ENCODE measurements around the gene MOB3B. TPM values are rescaled to one million over a fixed set of nuclear protein-coding genes. Genes with fewer than 3 reads are reported as not detected.

MOB3B gene
- total RNA-seq, 1 donor = under 0.01 TPM

- H3K27me3 ChIP-seq (ENCODE audit: insufficient read depth, low read length) = no peaks in the 10 kb centered on the region
- H3K27ac ChIP-seq (ENCODE audit: low read depth, low read length) = no peak overlapping the region
- no peak overlapping the region for H3K4me2 ChIP-seq (ENCODE audit: insufficient read depth, low read length)
- H4K20me1 ChIP-seq (ENCODE audit: insufficient read depth, low read length) = no peaks in the 10 kb centered on the region
- TF ChIP-seq CTCF (IDR thresholded peaks at IDR 0.05; ENCODE audit: extremely low read depth, low read depth, low read length) = no peak
- no peaks in the 10 kb centered on the region for H3K36me3 ChIP-seq (ENCODE audit: insufficient read depth, low read length)
- H3K79me2 ChIP-seq (ENCODE audit: insufficient read depth, low read length) = no peaks in the 10 kb centered on the region
- no peak overlapping the region for H3K4me3 ChIP-seq (ENCODE audit: insufficient read depth, low read length)
- H3K9me3 ChIP-seq (ENCODE audit: low read depth, low read length) = no peaks in the 10 kb centered on the region
- H2AFZ ChIP-seq (ENCODE audit: low read length) = no peak overlapping the region
- H3K4me1 ChIP-seq (ENCODE audit: insufficient read depth, low read length) = no peaks in the 10 kb centered on the region
- no peak for DNase-seq (ENCODE audit: insufficient read length, low spot score, missing footprints)
Measured at GRCh38 chr9:27489087-27489876, 40.3 kb downstream of the MOB3B start.

GRCh38 chr9:27487927-27488326 lies 41.7 kb downstream of the MOB3B start:
- H3K4me3 ChIP-seq (ENCODE audit: insufficient read depth, low read length) = no peak overlapping the region
- DNase-seq (ENCODE audit: insufficient read length, low spot score, missing footprints) = no peak
- TF ChIP-seq CTCF (IDR thresholded peaks at IDR 0.05; ENCODE audit: extremely low read depth, low read depth, low read length) = no peak
- H2AFZ ChIP-seq (ENCODE audit: low read length) = no peak overlapping the region
- no peaks in the 10 kb centered on the region for H3K79me2 ChIP-seq (ENCODE audit: insufficient read depth, low read length)
- H3K4me2 ChIP-seq (ENCODE audit: insufficient read depth, low read length) = no peak overlapping the region
- H3K27me3 ChIP-seq (ENCODE audit: insufficient read depth, low read length) = no peaks in the 10 kb centered on the region
- no peaks in the 10 kb centered on the region for H3K9me3 ChIP-seq (ENCODE audit: low read depth, low read length)
- no peaks in the 10 kb centered on the region for H3K36me3 ChIP-seq (ENCODE audit: insufficient read depth, low read length)
- H3K27ac ChIP-seq (ENCODE audit: low read depth, low read length) = no peak overlapping the region
- no peaks in the 10 kb centered on the region for H3K4me1 ChIP-seq (ENCODE audit: insufficient read depth, low read length)
- H4K20me1 ChIP-seq (ENCODE audit: insufficient read depth, low read length) = no peaks in the 10 kb centered on the region

- H2AFZ ChIP-seq (ENCODE audit: low read length) = no peak overlapping the region
- TF ChIP-seq CTCF (IDR thresholded peaks at IDR 0.05; ENCODE audit: extremely low read depth, low read depth, low read length) = no peak
- no peaks in the 10 kb centered on the region for H3K27me3 ChIP-seq (ENCODE audit: insufficient read depth, low read length)
- H3K4me1 ChIP-seq (ENCODE audit: insufficient read depth, low read length) = no peaks in the 10 kb centered on the region
- no peak for DNase-seq (ENCODE audit: insufficient read length, low spot score, missing footprints)
- no peak overlapping the region for H3K27ac ChIP-seq (ENCODE audit: low read depth, low read length)
- H3K4me3 ChIP-seq (ENCODE audit: insufficient read depth, low read length) = no peak overlapping the region
- H3K4me2 ChIP-seq (ENCODE audit: insufficient read depth, low read length) = no peak overlapping the region
- H3K36me3 ChIP-seq (ENCODE audit: insufficient read depth, low read length) = no peaks in the 10 kb centered on the region
- no peaks in the 10 kb centered on the region for H3K79me2 ChIP-seq (ENCODE audit: insufficient read depth, low read length)
- H3K9me3 ChIP-seq (ENCODE audit: low read depth, low read length) = no peaks in the 10 kb centered on the region
- no peaks in the 10 kb centered on the region for H4K20me1 ChIP-seq (ENCODE audit: insufficient read depth, low read length)
Measured at GRCh38 chr9:27487128-27487640, 42.4 kb downstream of the MOB3B start.

DNA sequence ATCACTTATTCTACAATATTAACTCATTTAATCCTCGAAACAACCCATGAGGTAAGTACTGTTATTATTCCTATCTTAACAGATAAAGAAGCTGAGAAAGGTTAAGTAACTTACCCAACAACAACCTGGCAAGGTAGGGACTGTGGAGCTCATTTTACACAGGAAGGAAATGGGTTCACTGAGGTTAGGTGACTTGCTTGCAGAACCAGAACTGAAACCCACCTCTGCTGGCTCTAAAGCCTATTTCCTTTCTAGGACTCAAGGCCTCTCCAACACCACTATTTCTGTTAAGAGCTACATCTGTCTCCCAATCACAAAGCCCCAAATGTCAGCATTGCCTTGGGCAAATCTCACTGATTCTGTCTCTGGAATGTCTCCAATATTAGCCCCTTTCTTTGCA lies 44.5 kb downstream of the MOB3B start:
- no peaks in the 10 kb centered on the region for H4K20me1 ChIP-seq (ENCODE audit: insufficient read depth, low read length)
- no peaks in the 10 kb centered on the region for H3K4me1 ChIP-seq (ENCODE audit: insufficient read depth, low read length)
- no peaks in the 10 kb centered on the region for H3K79me2 ChIP-seq (ENCODE audit: insufficient read depth, low read length)
- H3K27me3 ChIP-seq (ENCODE audit: insufficient read depth, low read length) = no peaks in the 10 kb centered on the region
- H3K4me2 ChIP-seq (ENCODE audit: insufficient read depth, low read length) = no peak overlapping the region
- no peaks in the 10 kb centered on the region for H3K36me3 ChIP-seq (ENCODE audit: insufficient read depth, low read length)
- no peak for TF ChIP-seq CTCF (IDR thresholded peaks at IDR 0.05; ENCODE audit: extremely low read depth, low read depth, low read length)
- H3K9me3 ChIP-seq (ENCODE audit: low read depth, low read length) = no peaks in the 10 kb centered on the region
- no peak for DNase-seq (ENCODE audit: insufficient read length, low spot score, missing footprints)
- no peak overlapping the region for H3K4me3 ChIP-seq (ENCODE audit: insufficient read depth, low read length)
- no peak overlapping the region for H2AFZ ChIP-seq (ENCODE audit: low read length)
- no peak overlapping the region for H3K27ac ChIP-seq (ENCODE audit: low read depth, low read length)

Data from osteoblast (primary cell).